Chondrocyte (in vitro differentiated cells): ENCODE results near the gene DPP10. TPM values are rescaled to one million over a fixed set of nuclear protein-coding genes. Genes with fewer than 3 reads are reported as not detected.

Experiments used
- DNase-seq: peaks from one replicate; pipeline ENCODE4 v3.0.0; 2021; ENCODE audit warnings: mixed read lengths, low spot score
- H3K27ac Mint-ChIP-seq: one replicate; pipeline ENCODE4 v1.8.0; 2021; ENCODE audit warnings: mild to moderate bottlenecking, moderate library complexity, mixed read lengths; ENCODE audit not compliant: unreplicated experiment
- H3K27me3 Mint-ChIP-seq: 2 replicates; pipeline ENCODE4 v1.8.0; 2021; ENCODE audit warnings: low read depth, mixed read lengths
- H3K36me3 Mint-ChIP-seq: 2 replicates; pipeline ENCODE4 v1.8.0; 2021; ENCODE audit warnings: low read depth, mixed read lengths
- H3K4me1 Mint-ChIP-seq: 2 replicates; pipeline ENCODE4 v1.8.0; 2021; ENCODE audit warnings: low read depth, mild to moderate bottlenecking, mixed read lengths
- H3K4me3 Mint-ChIP-seq: one replicate; pipeline ENCODE4 v1.8.0; 2021; ENCODE audit warnings: mild to moderate bottlenecking, moderate library complexity, mixed read lengths; ENCODE audit not compliant: unreplicated experiment
- H3K9me3 Mint-ChIP-seq: 2 replicates; pipeline ENCODE4 v1.8.0; 2021; ENCODE audit warnings: low read depth, mixed read lengths
- total RNA-seq: library from RNA; stranded (reverse); gene quantifications from 3 replicates; pipeline ENCODE4 v1.2.1, GENCODE V29; 2021
- TF ChIP-seq, protein P1 (sequence below): fragments of 200-600 bp; sonication (generic); IDR thresholded peaks from 2 replicates; pipeline ENCODE4 v1.5.0; 2021; ENCODE audit warnings: antibody characterized with exemption, mild to moderate bottlenecking, moderate library complexity

The DPP10 gene
- total RNA-seq, 1 donor from 2014 or later: not detected

DNA sequence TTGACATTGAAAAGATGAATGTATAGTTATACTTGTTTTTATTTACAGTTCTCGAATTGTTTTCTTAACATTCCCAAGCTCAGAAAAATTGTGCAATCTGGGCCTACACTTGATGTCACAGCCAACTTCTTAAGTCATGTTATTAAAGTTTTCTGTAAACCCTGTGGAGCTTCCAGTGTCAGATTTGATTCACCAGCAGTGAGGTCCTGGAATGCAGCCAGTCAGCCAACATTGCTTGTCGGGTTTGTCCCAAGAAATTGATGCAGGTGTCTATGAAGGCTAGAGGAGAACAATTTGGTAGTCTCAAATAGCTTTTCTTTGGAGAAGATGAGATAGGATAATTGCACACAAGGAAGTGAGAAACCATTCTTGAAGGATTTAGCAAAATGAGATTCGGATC lies 732.2 kb downstream of the DPP10 start:
- TF ChIP-seq, protein P1, sequence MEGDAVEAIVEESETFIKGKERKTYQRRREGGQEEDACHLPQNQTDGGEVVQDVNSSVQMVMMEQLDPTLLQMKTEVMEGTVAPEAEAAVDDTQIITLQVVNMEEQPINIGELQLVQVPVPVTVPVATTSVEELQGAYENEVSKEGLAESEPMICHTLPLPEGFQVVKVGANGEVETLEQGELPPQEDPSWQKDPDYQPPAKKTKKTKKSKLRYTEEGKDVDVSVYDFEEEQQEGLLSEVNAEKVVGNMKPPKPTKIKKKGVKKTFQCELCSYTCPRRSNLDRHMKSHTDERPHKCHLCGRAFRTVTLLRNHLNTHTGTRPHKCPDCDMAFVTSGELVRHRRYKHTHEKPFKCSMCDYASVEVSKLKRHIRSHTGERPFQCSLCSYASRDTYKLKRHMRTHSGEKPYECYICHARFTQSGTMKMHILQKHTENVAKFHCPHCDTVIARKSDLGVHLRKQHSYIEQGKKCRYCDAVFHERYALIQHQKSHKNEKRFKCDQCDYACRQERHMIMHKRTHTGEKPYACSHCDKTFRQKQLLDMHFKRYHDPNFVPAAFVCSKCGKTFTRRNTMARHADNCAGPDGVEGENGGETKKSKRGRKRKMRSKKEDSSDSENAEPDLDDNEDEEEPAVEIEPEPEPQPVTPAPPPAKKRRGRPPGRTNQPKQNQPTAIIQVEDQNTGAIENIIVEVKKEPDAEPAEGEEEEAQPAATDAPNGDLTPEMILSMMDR: no peak
- Mint-ChIP-seq H3K4me3 (no peak overlapping the region), H3K4me1 (no peaks in the 10 kb centered on the region), H3K27me3 (no peaks in the 10 kb centered on the region), H3K36me3 (no peaks in the 10 kb centered on the region), H3K9me3 (no peaks in the 10 kb centered on the region), H3K27ac (no peak overlapping the region)
- no peak for DNase-seq

DNA sequence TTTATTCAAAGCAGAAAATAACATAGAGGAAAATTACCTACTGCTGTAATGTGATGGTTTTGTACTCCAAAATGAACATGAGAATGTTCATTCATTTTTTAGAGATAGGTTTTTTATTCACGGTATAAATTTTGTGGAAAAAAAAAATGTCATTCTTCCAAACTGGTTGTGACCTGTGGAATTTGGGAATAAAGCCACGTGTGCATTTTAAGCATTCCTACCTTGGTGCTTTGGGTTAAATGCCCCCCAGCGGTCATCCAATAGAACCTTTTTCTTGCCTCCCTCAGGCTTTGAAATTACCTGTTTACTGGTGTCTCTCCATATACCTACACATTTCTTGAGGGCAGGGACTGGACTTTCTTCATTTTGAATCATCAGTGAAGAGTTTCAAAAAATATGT lies 740.7 kb downstream of the DPP10 start:
- Mint-ChIP-seq H3K4me3 (no peak overlapping the region), H3K9me3 (no peaks in the 10 kb centered on the region), H3K27ac (no peak overlapping the region), H3K27me3 (no peaks in the 10 kb centered on the region), H3K4me1 (no peaks in the 10 kb centered on the region), H3K36me3 (no peaks in the 10 kb centered on the region)
- TF ChIP-seq, protein P1: no peak
- no peak for DNase-seq

GRCh38 chr2:115190459-115190858 lies 748.0 kb downstream of the DPP10 start:
- Mint-ChIP-seq H3K27ac (no peak overlapping the region), H3K9me3 (peaks cover 9% of the 10 kb centered on the region), H3K4me1 (no peaks in the 10 kb centered on the region), H3K36me3 (no peaks in the 10 kb centered on the region), H3K27me3 (no peaks in the 10 kb centered on the region), H3K4me3 (no peak overlapping the region)
- TF ChIP-seq, protein P1: no peak
- DNase-seq: peak; percentile 55

DNA sequence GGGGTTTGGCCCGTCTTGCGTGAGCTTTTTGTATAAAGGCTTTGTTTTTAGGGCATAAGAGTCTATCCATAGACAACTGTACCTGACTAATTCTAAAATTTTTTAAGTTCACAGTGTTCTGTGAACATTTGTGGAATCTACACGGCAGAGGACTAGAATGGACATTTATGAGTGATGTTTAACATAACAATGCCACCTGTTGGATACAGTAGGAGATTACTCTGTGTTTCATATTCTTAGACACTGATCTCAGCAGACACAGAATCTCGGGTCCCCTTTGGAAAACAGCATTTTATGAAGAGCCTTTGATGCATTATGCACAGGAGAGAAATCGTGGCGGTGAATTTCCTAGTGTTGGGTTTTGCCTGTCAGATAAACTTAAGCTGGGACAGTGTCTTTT lies 752.2 kb downstream of the DPP10 start:
- no peak for DNase-seq
- H3K4me1 Mint-ChIP-seq: no peaks in the 10 kb centered on the region
- TF ChIP-seq, protein P1: no peak
- no peak overlapping the region for H3K27ac Mint-ChIP-seq
- no peaks in the 10 kb centered on the region for H3K27me3 Mint-ChIP-seq
- peaks cover 5% of the 10 kb centered on the region for H3K9me3 Mint-ChIP-seq
- H3K4me3 Mint-ChIP-seq: no peak overlapping the region
- no peaks in the 10 kb centered on the region for H3K36me3 Mint-ChIP-seq

DNA sequence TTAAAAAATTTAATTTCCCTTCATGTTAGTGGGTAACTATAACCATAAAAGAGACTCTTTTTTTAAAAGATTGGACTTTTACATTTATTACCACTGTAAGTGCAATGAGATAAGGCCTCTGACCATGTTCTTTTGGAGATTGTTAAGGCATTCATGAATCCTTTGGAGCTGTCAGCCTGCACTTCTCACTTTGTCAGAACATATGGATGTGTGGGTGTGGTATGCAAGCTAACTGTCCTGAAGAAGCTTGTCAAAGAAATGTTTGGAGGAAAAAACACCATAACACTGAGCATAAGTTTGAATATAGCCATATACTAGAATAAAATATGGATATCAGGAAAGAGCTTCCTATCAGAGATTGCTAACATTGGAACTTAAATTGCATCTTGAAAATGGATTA lies 754.1 kb downstream of the DPP10 start:
- Mint-ChIP-seq H3K9me3 (peaks cover under 1% of the 10 kb centered on the region), H3K4me3 (no peak overlapping the region), H3K4me1 (no peaks in the 10 kb centered on the region), H3K27me3 (no peaks in the 10 kb centered on the region), H3K36me3 (no peaks in the 10 kb centered on the region), H3K27ac (no peak overlapping the region)
- no peak for DNase-seq
- TF ChIP-seq, protein P1: no peak
